Measurements from ENCODE around the gene RPS19BP1.

The RPS19BP1 gene

GRCh38 chr22:39490135-39490798 lies 42.3 kb downstream of the RPS19BP1 start:
- peak; percentile 61 for DNase-seq (ENCODE audit: low read depth)

GRCh38 chr22:39489094-39490068 lies 43.2 kb downstream of the RPS19BP1 start:
- DNase-seq (ENCODE audit: low read depth), result no peak

- DNase-seq (ENCODE audit: low read depth), result no peak
Observed at GRCh38 chr22:39488563-39489083, 43.9 kb downstream of the RPS19BP1 start.

- DNase-seq (ENCODE audit: low read depth), result no peak
Observed at GRCh38 chr22:39487826-39488520, 44.6 kb downstream of the RPS19BP1 start.

GRCh38 chr22:39486951-39487825 lies 45.4 kb downstream of the RPS19BP1 start:
- no peak for DNase-seq (ENCODE audit: low read depth)

GRCh38 chr22:39482768-39483167 lies 49.8 kb downstream of the RPS19BP1 start:
- no peak for DNase-seq (ENCODE audit: low read depth)

- no peak for DNase-seq (ENCODE audit: low read depth)
Observed at GRCh38 chr22:39481595-39481994, 51.0 kb downstream of the RPS19BP1 start.

- DNase-seq (ENCODE audit: low read depth), result no peak
Observed at GRCh38 chr22:39481054-39481453, 51.5 kb downstream of the RPS19BP1 start.

GRCh38 chr22:39480557-39480956 lies 52.0 kb downstream of the RPS19BP1 start:
- DNase-seq (ENCODE audit: low read depth), result no peak

GRCh38 chr22:39479254-39479653 lies 53.3 kb downstream of the RPS19BP1 start:
- DNase-seq (ENCODE audit: low read depth), result no peak

Measured in activated T-cell treated with anti-CD3 and anti-CD28 coated beads for 1 hour (primary cell).